ENCODE data around the gene MEDAG. TPM values are rescaled to one million over a fixed set of nuclear protein-coding genes. Genes with fewer than 3 reads are reported as not detected.

Gene MEDAG
- total and polyA plus RNA-seq, 10 donors: 0.16 to 2.7 (median 0.46) TPM; not detected in 3

- Histone ChIP-seq H3K4me3 (no peak overlapping the region), H3K27me3 (replicated peaks in 1 of 7) (peaks cover 0 to 46% (median 2%) of the 10 kb centered on the region in 7 donors), H3K4me1 (no peaks in the 10 kb centered on the region), H3K36me3 (no peaks in the 10 kb centered on the region), H3K9me3 (peaks cover 0 to 14% (median 8%) of the 10 kb centered on the region in 8 donors), H3K27ac (no peak overlapping the region)
- 80 to 100% (median 98%) methylated on average over 1 to 3 of the region's 3 CpGs for WGBS, 5 donors
- TF ChIP-seq POLR2AphosphoS5 (IDR thresholded peaks at IDR 0.05) (no peak), POLR2A (IDR thresholded peaks at IDR 0.05) (no peak)
- TF ChIP-seq, protein P1, sequence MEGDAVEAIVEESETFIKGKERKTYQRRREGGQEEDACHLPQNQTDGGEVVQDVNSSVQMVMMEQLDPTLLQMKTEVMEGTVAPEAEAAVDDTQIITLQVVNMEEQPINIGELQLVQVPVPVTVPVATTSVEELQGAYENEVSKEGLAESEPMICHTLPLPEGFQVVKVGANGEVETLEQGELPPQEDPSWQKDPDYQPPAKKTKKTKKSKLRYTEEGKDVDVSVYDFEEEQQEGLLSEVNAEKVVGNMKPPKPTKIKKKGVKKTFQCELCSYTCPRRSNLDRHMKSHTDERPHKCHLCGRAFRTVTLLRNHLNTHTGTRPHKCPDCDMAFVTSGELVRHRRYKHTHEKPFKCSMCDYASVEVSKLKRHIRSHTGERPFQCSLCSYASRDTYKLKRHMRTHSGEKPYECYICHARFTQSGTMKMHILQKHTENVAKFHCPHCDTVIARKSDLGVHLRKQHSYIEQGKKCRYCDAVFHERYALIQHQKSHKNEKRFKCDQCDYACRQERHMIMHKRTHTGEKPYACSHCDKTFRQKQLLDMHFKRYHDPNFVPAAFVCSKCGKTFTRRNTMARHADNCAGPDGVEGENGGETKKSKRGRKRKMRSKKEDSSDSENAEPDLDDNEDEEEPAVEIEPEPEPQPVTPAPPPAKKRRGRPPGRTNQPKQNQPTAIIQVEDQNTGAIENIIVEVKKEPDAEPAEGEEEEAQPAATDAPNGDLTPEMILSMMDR (IDR thresholded peaks at IDR 0.05 in 8 of 11, conservative IDR thresholded peaks at IDR 0.05 in 3 of 11): no peak
- intact Hi-C loops (cut with DNase I; ENCODE audit: low total_unique reads): no loop called here
- DNase-seq: no peak
These were observed 28.7 kb downstream of the MEDAG start for GRCh38 chr13:30934803-30935202.

GRCh38 chr13:30936971-30937370 lies 30.9 kb downstream of the MEDAG start:
- intact Hi-C loops (cut with DNase I; ENCODE audit: low total_unique reads): no loop called here
- 78 to 93% (median 85%) methylated on average over 4 of the region's 4 CpGs for WGBS, 5 donors
- Histone ChIP-seq H3K27me3 (replicated peaks in 1 of 7) (peaks cover 0 to 34% (median 2%) of the 10 kb centered on the region in 7 donors), H3K9me3 (peaks cover 0 to 14% (median 8%) of the 10 kb centered on the region in 8 donors), H3K4me1 (no peaks in the 10 kb centered on the region), H3K4me3 (no peak overlapping the region), H3K36me3 (no peaks in the 10 kb centered on the region), H3K27ac (no peak overlapping the region)
- no peak for DNase-seq
- TF ChIP-seq POLR2A (IDR thresholded peaks at IDR 0.05) (no peak), POLR2AphosphoS5 (IDR thresholded peaks at IDR 0.05) (no peak)
- TF ChIP-seq, protein P1 (IDR thresholded peaks at IDR 0.05 in 8 of 11, conservative IDR thresholded peaks at IDR 0.05 in 3 of 11): no peak

DNA sequence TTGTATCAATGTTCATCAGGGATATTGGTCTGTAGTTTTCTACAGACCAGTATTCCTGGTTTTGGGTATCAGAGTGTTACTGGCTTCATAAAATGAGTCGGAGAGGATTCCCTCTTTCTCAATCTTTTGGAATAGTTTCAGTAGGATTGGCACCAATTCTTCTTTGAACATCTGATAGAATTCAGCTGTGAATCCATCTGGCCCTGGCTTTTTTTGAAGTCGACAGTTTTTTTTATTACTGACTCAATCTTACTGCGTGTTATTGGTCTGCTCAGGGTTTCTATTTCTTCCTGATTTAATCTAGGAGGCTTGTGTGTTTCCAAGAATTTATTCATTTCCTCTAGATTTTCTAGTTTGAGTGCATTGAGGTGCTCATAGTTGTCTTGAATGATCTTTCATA lies 37.8 kb downstream of the MEDAG start:
- Histone ChIP-seq H3K36me3 (no peaks in the 10 kb centered on the region), H3K27ac (no peak overlapping the region), H3K4me3 (no peak overlapping the region), H3K9me3 (peaks cover 0 to 28% (median 8%) of the 10 kb centered on the region in 8 donors), H3K4me1 (no peaks in the 10 kb centered on the region), H3K27me3 (replicated peaks in 1 of 7) (no peaks in the 10 kb centered on the region)
- intact Hi-C loops (cut with DNase I; ENCODE audit: low total_unique reads): no loop called here
- DNase-seq: no peak
- TF ChIP-seq POLR2A (IDR thresholded peaks at IDR 0.05): no peak
- TF ChIP-seq, protein P1 (IDR thresholded peaks at IDR 0.05 in 8 of 11, conservative IDR thresholded peaks at IDR 0.05 in 3 of 11): no peak
- no peak for TF ChIP-seq POLR2AphosphoS5 (IDR thresholded peaks at IDR 0.05)
- WGBS, 5 donors: 76 to 93% (median 85%) methylated on average over 3 of the region's 3 CpGs

GRCh38 chr13:30957258-30957943 lies 51.3 kb downstream of the MEDAG start:
- peaks cover 0 to 17% (median 0%) of the 10 kb centered on the region in 7 donors for H3K27me3 ChIP-seq (replicated peaks in 1 of 7)
- 75 to 85% (median 81%) methylated on average over 5 of the region's 5 CpGs for WGBS, 5 donors
- TF ChIP-seq, protein P1 (IDR thresholded peaks at IDR 0.05 in 8 of 11, conservative IDR thresholded peaks at IDR 0.05 in 3 of 11): no peak
- TF ChIP-seq POLR2A (IDR thresholded peaks at IDR 0.05) (no peak), POLR2AphosphoS5 (IDR thresholded peaks at IDR 0.05) (no peak)
- H3K36me3 ChIP-seq: no peaks in the 10 kb centered on the region
- intact Hi-C loops (cut with DNase I; ENCODE audit: low total_unique reads): no loop called here
- H3K27ac ChIP-seq: no peak overlapping the region
- peaks cover 0 to 22% (median 13%) of the 10 kb centered on the region in 8 donors for H3K9me3 ChIP-seq
- no peak for DNase-seq
- H3K4me1 ChIP-seq: no peaks in the 10 kb centered on the region
- no peak overlapping the region for H3K4me3 ChIP-seq
